Fibroblast of skin of scalp (primary cell): Measurements from ENCODE around the gene GPD2.
A peak's percentile ranks its signal among the peaks of the same experiment; 100 is the strongest.

ENCODE experiments used
- DNase-seq: peaks from one replicate; pipeline ENCODE4 v3.0.0-alpha.2; 2013

Gene GPD2

GRCh38 chr2:156436497-156437085 lies 412 bp downstream of the GPD2 start:
- DNase-seq = peak; percentile 9

- DNase-seq = peak; percentile 6
Measured at GRCh38 chr2:156437272-156437930, 1.2 kb downstream of the GPD2 start.

- peak; percentile 23 for DNase-seq
Measured at GRCh38 chr2:156437931-156438410, 1.8 kb downstream of the GPD2 start.

- no peak for DNase-seq
Measured at GRCh38 chr2:156443089-156443488, 6.9 kb downstream of the GPD2 start.

- DNase-seq = peak; percentile 92
Measured at GRCh38 chr2:156445296-156446220, 9.4 kb downstream of the GPD2 start.

GRCh38 chr2:156447761-156448160 lies 11.6 kb downstream of the GPD2 start:
- DNase-seq = peak; percentile 26

- peak; percentile 29 for DNase-seq
Measured at GRCh38 chr2:156448766-156449165, 12.6 kb downstream of the GPD2 start.

GRCh38 chr2:156452971-156453370 lies 16.8 kb downstream of the GPD2 start:
- DNase-seq = peak; percentile 71

GRCh38 chr2:156455361-156455975 lies 19.3 kb downstream of the GPD2 start:
- DNase-seq = peak; percentile 38

GRCh38 chr2:156456616-156457015 lies 20.4 kb downstream of the GPD2 start:
- DNase-seq = peak; percentile 6

GRCh38 chr2:156457523-156458517 lies 21.6 kb downstream of the GPD2 start:
- peak; percentile 11 for DNase-seq

- DNase-seq = no peak
Measured at GRCh38 chr2:156459720-156460119, 23.5 kb downstream of the GPD2 start.

- peak; percentile 23 for DNase-seq
Measured at GRCh38 chr2:156464106-156464505, 27.9 kb downstream of the GPD2 start.

- peak; percentile 6 for DNase-seq
Measured at GRCh38 chr2:156465573-156465972, 29.4 kb downstream of the GPD2 start.

GRCh38 chr2:156466739-156467405 lies 30.7 kb downstream of the GPD2 start:
- peak; percentile 5 for DNase-seq

GRCh38 chr2:156470975-156471583 lies 34.9 kb downstream of the GPD2 start:
- no peak for DNase-seq

- DNase-seq = no peak
Measured at GRCh38 chr2:156471762-156472161, 35.6 kb downstream of the GPD2 start.

GRCh38 chr2:156472686-156473085 lies 36.5 kb downstream of the GPD2 start:
- no peak for DNase-seq

- DNase-seq = no peak
Measured at GRCh38 chr2:156473445-156473844, 37.3 kb downstream of the GPD2 start.

- no peak for DNase-seq
Measured at GRCh38 chr2:156474401-156474800, 38.2 kb downstream of the GPD2 start.
